Ovary (tissue), 3 donors: ENCODE measurements around the gene CARMIL3.

Source experiments
- CTCF ChIP-seq, 3 donors: fragments of 450-650 bp in 2 of 3; fragments of 200-600 bp in 1 of 3; IDR thresholded peaks; one replicate each; pipeline versions ENCODE4 v1.5.1 to v1.8.0; 2016 to 2022; ENCODE audit warnings: antibody characterized with exemption in 3 of 3, mild to moderate bottlenecking in 1 of 3
- EP300 ChIP-seq: sonication (generic); formaldehyde crosslinking; IDR thresholded peaks from one replicate; pipeline ENCODE4 v1.6.1; 2017; ENCODE audit warnings: antibody characterized with exemption
- POLR2A ChIP-seq: fragments of 450-650 bp; IDR thresholded peaks from one replicate; pipeline ENCODE4 v1.6.1; 2017; ENCODE audit warnings: antibody characterized with exemption, mild to moderate bottlenecking, moderate library complexity
- donor health status: DM: no; HTN: no; CAD: no.

DNA sequence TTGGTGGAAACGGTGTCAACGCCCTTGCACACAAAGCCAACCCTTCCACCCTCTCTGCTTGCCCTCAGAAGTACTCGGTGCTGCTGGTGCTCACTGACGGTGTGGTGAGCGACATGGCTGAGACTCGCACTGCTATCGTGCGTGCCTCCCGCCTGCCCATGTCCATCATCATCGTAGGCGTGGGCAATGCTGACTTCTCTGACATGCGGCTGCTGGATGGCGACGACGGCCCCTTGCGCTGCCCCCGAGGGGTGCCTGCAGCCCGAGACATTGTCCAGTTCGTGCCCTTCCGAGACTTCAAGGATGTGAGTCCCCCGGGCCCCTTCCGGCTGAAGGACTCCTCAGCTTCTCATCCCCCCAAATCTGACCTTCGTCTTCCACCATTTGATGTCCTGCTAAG, 25.3 kb downstream of the CARMIL3 start:
- TF ChIP-seq CTCF (IDR thresholded peaks at IDR 0.05) (no peak), POLR2A (no peak), EP300 (no peak)
